GM12801 (cell line): Measurements from ENCODE around the gene PDPN.

Source experiments
- CTCF ChIP-seq: IDR thresholded peaks from one replicate; pipeline ENCODE4 v1.5.1; 2011; ENCODE audit warnings: control low read depth; ENCODE audit not compliant: insufficient read length; ENCODE audit errors: extremely low read depth

Gene PDPN

DNA sequence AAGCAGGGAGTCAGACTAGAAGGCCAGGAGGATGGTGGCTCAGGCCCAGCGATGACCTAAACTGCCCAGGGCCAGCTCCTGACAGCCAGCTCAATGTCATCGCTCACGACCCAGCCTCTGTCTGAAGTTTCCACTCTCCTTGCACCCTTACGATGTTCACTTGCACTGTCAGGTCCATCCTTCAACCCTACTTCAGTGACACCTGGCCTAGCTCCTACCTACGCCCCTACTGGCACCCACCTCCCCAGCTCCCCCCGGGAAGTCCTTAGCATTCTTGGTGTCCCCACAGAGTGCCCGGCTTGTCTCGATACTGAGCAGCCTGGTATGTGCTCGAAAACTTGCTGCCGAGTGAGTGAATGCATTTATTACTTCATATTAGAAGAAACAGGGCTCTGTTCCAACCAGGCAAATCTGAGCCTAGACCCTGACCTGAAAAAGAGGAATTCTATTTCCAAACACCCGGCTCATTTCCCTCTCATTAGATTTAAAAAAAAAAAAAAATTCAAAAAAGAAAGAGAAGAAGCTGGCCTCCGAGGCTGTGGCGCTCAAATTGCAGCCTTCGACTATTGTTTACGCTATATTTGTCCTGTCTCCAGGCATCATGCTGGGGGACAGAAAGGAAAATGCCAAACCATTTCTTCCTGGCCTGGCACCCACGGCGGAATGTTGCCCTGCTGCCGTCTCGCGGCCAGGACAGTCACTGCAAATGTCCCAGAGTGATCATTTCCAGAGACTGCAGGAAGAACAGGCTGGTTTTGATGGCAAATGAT is 40.0 kb upstream of the PDPN start:
- TF ChIP-seq CTCF = no peak

- no peak for TF ChIP-seq CTCF
Observed at GRCh38 chr1:13544221-13544556, 39.4 kb upstream of the PDPN start.

- TF ChIP-seq CTCF = no peak
Observed at GRCh38 chr1:13546791-13547190, 36.8 kb upstream of the PDPN start.

DNA sequence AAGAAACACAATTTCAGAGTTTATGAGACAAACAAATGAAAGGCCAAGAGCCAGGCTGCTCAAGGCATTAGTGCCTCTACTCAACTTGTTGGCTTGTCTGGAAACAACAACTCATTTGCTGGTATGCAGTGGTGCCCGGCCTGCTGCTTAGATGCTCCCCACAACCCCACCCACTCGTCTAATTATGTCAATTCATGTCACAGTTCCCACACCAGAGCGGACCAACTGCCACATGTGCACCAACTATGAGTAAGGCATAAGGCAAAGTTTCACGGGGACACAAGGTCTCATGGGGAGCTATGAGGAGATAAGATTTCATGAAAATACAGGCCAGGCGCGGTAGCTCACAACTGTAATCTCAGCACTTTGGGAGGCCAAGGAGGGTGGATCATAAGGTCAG is 35.4 kb upstream of the PDPN start:
- TF ChIP-seq CTCF = no peak

DNA sequence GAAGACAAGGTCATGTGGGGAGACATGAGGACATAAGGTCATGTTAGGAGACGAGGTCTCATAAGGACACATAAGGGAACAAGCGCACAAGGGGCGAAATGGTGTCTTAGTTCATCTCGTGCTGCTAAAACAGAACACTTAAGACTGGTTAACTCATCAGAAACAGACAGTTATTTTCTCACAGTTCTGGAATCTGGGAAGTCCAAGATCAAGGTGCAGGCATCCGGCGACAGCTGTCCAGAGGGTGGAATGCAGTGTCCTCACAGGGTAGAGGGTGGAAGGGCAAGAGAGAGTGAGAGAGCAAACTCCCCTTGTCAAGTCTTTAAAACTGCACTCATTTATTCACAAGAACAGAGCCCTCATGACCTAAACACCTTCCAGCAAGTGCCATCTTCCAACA is 34.6 kb upstream of the PDPN start:
- TF ChIP-seq CTCF = no peak

GRCh38 chr1:13549521-13549920 is 34.1 kb upstream of the PDPN start:
- TF ChIP-seq CTCF = no peak

DNA sequence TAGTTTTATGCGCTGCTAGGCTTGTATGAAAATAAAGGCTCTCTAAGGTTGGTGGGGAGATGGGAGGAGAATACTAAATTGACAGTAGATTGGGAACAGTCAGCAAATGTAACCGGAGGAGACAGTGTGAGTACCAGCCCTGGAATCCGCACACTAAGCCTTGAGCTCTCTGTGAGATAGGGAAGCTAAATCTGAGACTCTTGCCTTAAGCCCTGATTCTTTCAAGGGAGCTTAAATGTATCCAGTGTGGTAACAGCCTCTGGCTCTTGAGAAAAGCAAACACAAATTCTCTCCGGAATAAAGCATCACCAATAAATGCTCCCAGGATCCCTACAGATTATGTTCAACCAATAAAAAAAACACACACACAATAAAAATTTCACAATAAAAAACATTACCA is 33.0 kb upstream of the PDPN start:
- no peak for TF ChIP-seq CTCF

DNA sequence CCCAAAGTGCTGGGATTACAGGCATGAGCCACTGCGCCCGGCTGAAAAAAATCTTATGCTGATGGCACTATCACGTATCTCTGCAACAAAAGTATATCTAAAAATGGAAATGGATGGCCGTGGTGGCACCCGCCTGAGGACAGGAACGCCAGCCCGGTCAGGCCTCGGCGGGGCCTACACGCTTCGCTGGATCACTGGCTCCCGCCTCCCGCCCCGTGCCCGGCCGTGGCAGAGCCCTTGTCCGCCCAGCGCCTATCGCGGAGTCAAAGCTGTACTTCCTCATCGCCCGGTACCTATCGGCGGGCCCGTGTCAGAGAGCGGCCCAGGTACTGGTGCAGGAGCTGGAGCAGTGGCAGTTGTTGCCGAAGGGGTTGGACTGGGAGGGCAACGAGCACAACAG is 28.8 kb upstream of the PDPN start:
- no peak for TF ChIP-seq CTCF
